Kidney epithelial cell (primary cell): Measurements from ENCODE around the gene COLEC11. TPM values are rescaled to one million over a fixed set of nuclear protein-coding genes. Genes with fewer than 3 reads are reported as not detected.

ENCODE experiments used
- DNase-seq: peaks from one replicate; pipeline ENCODE4 v3.0.0-alpha.2; 2010; ENCODE audit warnings: low read depth
- H3K27me3 ChIP-seq: 2 replicates; pipeline ENCODE4 v1.6.0; 2011; ENCODE audit warnings: low read length; ENCODE audit not compliant: control insufficient read depth, insufficient read depth
- H3K36me3 ChIP-seq: 2 replicates; pipeline ENCODE4 v1.5.1; 2011; ENCODE audit warnings: low read length; ENCODE audit not compliant: control insufficient read depth, insufficient read depth
- H3K4me3 ChIP-seq: 2 replicates; pipeline ENCODE4 v1.5.1; 2011; ENCODE audit warnings: low read depth, mild to moderate bottlenecking, control low read depth, low read length
- total RNA-seq: library from RNA; depleted of rRNA; stranded (reverse); fragments of >200 nt; gene quantifications from 2 replicates; pipeline ENCODE4 v1.2.3, GENCODE V29; 2015
- TF ChIP-seq, protein P1 (sequence below): IDR thresholded peaks from 2 replicates; pipeline ENCODE4 v1.5.1; 2011; ENCODE audit warnings: mild to moderate bottlenecking, moderate library complexity, low read length, control low read depth, inconsistent platforms; ENCODE audit not compliant: insufficient read depth, poor library complexity, severe bottlenecking

The COLEC11 gene
- total RNA-seq, 1 donor from 2014 or later: not detected

DNA sequence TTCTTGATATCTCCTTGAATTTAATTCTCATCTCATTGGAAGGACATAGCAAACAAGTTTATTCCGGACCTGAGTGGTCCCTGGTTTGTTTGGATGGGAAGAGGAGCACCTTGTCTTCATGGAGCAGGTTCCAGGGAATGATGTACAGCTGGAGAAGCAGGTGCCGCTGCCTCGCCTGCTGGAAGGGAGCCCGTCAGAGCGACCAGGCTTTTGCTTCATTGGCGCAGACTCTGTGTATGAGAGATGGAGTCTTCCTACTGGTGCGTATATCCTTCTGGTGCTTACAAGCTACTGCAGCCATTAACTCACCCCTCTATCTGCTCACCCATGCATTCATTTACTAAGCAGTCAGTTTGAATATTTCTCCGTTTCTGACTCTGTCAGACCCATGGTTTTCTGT lies 51.5 kb downstream of the COLEC11 start:
- TF ChIP-seq, protein P1, sequence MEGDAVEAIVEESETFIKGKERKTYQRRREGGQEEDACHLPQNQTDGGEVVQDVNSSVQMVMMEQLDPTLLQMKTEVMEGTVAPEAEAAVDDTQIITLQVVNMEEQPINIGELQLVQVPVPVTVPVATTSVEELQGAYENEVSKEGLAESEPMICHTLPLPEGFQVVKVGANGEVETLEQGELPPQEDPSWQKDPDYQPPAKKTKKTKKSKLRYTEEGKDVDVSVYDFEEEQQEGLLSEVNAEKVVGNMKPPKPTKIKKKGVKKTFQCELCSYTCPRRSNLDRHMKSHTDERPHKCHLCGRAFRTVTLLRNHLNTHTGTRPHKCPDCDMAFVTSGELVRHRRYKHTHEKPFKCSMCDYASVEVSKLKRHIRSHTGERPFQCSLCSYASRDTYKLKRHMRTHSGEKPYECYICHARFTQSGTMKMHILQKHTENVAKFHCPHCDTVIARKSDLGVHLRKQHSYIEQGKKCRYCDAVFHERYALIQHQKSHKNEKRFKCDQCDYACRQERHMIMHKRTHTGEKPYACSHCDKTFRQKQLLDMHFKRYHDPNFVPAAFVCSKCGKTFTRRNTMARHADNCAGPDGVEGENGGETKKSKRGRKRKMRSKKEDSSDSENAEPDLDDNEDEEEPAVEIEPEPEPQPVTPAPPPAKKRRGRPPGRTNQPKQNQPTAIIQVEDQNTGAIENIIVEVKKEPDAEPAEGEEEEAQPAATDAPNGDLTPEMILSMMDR: no peak
- no peak overlapping the region for H3K4me3 ChIP-seq
- H3K27me3 ChIP-seq: peaks cover 5% of the 10 kb centered on the region
- H3K36me3 ChIP-seq: no peaks in the 10 kb centered on the region
- DNase-seq: no peak

DNA sequence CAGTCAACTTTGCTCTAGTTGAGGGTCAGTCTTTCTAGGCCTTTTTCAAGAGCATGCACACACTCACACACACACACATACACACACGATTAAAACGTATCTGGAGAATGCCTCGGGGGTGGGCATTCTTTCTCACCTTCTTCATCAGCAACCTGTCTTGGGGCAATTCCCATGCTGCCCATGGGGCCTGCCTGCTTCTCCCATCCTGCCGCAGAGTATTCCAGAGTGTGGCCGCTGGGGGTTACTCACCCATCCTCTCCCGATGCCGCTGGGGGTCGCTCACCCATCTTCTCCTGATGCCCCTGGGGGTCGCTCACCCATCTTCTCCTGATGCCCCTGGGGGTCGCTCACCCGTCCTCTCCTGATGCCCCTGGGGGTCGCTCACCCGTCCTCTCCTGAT lies 52.3 kb downstream of the COLEC11 start:
- DNase-seq: no peak
- H3K36me3 ChIP-seq: no peaks in the 10 kb centered on the region
- peaks cover 8% of the 10 kb centered on the region for H3K27me3 ChIP-seq
- TF ChIP-seq, protein P1: no peak
- no peak overlapping the region for H3K4me3 ChIP-seq

DNA sequence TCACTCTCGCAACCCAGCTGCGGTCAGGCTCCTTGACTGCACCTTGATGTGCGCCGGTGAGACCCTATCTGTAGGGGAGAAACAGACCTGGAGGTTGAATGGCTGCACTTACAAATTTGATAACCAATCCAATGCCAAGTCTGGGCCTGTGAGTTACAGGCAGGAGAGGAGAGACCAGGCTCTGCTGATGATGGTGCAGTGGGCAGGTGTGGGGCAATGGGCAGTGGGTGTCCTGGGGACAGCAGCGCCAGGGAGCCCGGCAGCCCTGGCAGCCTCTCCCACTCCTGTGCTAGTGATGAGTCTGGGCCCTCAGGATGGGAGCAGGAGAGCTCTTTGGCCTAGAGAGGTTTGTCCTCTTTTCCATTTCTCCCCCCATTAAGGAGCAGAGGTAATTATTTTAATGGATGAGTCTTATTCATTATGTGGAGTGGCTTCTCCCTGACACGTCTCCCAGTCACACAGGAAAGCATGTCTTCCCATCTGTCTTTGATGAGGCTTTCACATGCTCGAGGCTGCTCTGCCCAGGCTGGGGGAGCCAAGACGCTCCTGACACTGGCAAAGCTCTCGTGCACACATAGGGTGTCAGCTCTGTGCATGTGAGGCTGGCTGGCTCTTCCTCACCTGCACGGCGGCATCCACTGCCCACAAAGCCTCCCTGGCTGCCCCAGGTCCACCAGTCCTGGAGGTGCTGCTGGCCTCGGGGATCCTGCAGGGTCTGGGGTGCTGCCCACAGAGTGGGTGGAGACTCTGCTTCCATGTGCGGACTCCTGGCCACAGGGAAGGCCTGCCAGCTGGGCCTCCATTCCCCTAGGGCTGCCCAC lies 53.1 kb downstream of the COLEC11 start:
- Histone ChIP-seq H3K27me3 (peaks cover 8% of the 10 kb centered on the region), H3K4me3 (no peak overlapping the region), H3K36me3 (no peaks in the 10 kb centered on the region)
- no peak for DNase-seq
- TF ChIP-seq, protein P1: no peak

DNA sequence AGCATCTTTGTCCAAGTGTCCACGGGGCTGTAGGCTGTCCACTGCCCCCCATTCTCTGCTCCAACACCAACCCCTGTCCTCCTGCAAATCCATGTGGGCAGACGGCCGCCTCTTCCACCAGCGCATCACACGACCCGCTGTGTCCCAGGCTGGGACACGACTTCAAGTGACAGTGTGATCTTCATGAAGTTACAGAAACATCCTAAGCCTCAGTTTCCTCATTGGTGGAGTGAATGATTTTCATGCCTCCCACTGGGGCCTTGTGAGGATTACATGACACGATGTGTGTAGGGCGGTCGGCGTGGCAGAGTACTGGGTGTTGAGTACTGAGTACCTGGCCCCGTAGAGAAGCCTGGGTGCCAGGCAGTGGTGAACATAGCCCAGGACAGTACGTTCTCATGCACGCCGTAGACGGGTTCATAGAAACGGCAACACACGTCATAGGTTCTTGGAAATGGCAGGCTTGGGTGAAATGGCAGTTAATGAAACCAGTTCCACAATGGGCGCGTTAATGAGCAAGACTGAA lies 53.8 kb downstream of the COLEC11 start:
- H3K4me3 ChIP-seq: no peak overlapping the region
- no peak for DNase-seq
- TF ChIP-seq, protein P1: no peak
- peaks cover 8% of the 10 kb centered on the region for H3K27me3 ChIP-seq
- H3K36me3 ChIP-seq: no peaks in the 10 kb centered on the region

DNA sequence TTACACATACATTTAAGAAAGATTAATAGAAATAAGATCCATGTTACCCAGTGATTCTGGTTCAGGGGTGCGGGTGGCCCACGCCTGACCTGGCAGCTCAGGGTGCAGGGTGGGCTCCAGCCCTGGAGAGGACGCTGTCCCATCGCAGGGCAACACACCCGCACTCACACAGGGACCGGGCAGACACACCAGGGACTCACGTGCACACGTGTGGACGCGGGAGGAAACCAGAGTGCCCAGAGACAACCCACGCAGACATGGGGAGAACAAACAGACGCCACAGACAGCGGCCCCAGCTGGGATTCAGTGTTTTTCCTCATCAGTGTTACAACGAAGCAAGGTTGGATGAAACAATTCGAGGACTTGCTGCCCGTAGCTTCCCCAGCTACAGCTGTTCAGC lies 54.7 kb downstream of the COLEC11 start:
- Histone ChIP-seq H3K4me3 (no peak overlapping the region), H3K27me3 (peaks cover 8% of the 10 kb centered on the region)
- DNase-seq: no peak

More for the DNA sequence above, 54.7 kb downstream of the COLEC11 start:
- no peaks in the 10 kb centered on the region for H3K36me3 ChIP-seq
- TF ChIP-seq, protein P1: no peak
